GM04503 (cell line): ENCODE measurements around the gene SOSTDC1.

Source experiments
- DNase-seq: peaks from one replicate; pipeline ENCODE4 v3.0.0-alpha.2; 2012; ENCODE audit warnings: low read depth

The SOSTDC1 gene

DNA sequence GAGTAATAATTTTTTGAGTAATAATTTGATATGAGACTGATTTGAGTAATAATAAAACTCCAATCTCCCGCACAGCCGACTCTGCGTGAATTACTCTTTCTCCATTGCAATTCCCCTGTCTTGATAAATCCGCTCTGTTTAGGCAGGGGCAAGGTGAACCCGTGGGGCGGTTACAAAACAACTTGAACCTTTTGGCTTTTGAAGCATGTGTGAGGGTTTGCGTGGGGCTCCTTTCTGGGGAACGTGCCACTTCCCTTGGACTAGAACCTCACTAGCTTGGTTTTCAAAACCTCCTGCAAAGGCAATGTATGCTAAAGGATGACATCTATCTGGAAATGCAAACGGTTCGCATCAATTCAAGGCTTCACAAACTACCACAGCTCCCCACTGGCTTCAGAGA lies 45.7 kb downstream of the SOSTDC1 start:
- DNase-seq, result no peak

DNA sequence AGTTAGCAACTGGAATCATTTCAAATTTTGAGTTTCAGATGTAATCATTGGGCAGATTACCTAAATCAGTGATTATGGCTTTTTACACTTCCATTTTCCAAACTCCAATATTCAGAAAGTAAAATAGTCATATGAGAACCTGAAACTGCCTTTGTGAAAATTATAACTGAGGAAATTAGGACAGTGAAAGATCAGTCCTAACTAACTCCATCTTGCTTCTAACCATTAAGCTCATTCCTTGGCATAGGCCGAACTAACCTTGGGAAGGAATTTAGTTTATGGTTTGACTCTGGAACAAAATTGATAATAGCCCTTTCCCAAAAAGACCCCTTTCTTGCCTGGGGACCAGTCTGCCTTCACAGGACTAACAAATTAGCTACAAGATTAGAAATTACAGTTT lies 46.4 kb downstream of the SOSTDC1 start:
- no peak for DNase-seq

DNA sequence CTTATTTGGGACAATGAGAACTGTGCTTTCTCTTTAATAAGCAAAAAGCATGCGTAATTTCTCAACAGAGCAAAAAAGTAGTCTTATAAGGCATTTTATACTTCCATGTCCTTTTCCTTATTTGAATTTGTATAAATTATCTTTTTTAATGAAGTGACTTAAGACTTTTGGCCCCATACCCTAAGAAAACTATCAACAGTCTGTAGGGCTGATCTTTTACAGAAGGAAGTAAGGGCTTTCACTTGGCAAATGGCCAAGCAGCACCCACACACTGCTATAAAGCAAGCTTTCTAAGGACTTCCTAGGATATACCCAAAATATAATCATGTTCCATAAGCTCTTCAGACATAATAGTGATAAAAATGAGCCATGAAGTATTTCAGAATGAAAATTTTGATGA lies 47.6 kb downstream of the SOSTDC1 start:
- no peak for DNase-seq

DNA sequence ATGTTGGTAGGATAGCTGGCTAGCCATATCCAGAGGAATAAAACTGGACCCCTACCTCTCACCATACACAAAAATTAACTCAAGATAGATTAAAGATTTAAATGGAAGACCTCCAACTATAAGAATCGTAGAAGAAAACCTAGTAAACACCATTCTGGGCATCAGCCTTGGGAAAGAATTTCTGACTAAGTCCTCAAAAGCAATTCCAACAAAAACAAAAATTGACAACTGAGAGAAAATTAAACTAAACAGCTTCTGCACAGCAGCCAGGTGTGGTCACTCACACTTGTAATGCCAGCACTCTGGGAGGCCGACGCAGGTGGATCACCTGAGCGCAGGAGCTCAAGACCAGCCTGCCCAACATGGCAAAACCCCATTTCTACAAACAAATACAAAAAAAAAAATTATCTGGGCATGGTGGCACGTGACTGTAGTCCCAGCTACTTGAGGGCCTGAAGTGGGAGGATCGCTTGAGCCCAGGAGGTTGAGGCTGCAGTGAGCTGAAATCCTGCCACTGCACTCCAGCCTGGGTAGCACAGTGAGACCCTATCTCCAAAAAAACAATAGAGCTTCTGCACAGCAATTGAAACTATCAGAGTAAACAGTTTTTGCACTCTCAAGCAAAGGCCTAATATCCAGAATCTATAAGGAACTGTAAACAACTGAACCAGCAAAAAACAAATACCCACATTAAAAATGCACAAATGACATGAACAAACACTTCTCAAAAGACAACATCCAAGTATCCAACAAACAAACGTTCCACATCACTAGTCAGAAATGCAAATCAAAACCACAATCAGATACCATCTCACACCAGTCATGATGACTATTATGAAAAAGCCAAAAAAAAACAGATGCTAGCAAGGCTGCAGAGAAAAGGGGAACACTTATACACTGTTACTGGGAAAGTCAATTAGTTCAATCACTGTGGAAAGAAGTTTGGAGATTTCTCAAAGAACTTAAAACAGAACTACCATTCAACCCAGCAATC lies 49.0 kb downstream of the SOSTDC1 start:
- peak; percentile 91 for DNase-seq

DNA sequence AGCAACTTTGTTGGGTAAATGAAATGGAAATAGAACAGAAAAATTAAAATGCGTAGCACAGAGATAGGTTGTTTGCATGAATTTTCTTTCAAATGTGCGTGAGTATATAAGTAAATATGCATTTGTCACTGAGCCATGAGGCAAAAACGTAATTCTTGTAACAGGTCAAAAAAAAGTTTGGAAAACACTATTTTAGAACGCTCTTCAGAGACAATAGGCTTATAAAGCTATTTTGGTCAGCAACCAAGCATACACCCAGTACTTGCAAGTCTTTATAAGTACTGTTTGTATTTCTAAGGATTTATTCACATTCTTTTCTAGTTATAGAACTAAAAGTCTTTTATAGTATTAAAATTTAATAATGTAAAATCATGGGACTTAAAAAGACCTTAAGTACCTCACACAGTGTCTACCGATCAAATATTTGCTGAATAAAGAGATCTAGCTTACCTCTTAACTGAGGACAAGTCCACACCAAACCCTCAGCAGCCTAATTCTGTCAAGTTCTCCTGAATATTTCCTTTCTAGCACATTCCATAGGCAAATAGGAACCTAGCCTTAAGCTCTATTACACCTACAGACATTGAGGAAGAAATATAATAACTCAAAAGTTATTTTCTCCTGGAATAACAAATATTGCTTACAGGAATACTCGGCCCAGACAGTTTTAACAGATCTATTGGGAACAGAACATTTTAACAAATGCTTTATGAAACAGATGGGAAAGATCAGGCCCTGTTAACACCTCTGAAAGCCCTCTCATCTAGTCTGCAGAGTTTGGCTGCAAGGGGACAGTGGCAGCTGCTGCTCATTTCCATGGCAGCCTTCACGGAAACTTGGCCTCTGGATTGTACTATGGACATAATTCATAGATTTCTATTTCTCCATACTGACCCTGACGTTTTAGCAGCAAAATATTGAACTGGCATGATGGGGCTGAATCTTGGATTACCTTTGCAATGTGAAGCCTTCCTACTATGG lies 53.0 kb downstream of the SOSTDC1 start:
- DNase-seq, result no peak
